Subcutaneous adipose tissue (tissue), 4 donors: ENCODE measurements around the gene PCF11. TPM values are rescaled to one million over a fixed set of nuclear protein-coding genes. Genes with fewer than 3 reads are reported as not detected.

Source experiments
- total RNA-seq, 4 donors: library from RNA; depleted of rRNA; stranded (reverse); fragments of >200 nt; gene quantifications; one replicate each; pipeline ENCODE4 v1.1.0, GENCODE V29; 2016
- TF ChIP-seq, protein P1 (sequence below): fragments of 450-650 bp; IDR thresholded peaks from one replicate; pipeline ENCODE4 v1.5.1; 2016; ENCODE audit warnings: low read depth, mild to moderate bottlenecking, control low read depth, antibody characterized with exemption, moderate library complexity

Gene PCF11, protein sequence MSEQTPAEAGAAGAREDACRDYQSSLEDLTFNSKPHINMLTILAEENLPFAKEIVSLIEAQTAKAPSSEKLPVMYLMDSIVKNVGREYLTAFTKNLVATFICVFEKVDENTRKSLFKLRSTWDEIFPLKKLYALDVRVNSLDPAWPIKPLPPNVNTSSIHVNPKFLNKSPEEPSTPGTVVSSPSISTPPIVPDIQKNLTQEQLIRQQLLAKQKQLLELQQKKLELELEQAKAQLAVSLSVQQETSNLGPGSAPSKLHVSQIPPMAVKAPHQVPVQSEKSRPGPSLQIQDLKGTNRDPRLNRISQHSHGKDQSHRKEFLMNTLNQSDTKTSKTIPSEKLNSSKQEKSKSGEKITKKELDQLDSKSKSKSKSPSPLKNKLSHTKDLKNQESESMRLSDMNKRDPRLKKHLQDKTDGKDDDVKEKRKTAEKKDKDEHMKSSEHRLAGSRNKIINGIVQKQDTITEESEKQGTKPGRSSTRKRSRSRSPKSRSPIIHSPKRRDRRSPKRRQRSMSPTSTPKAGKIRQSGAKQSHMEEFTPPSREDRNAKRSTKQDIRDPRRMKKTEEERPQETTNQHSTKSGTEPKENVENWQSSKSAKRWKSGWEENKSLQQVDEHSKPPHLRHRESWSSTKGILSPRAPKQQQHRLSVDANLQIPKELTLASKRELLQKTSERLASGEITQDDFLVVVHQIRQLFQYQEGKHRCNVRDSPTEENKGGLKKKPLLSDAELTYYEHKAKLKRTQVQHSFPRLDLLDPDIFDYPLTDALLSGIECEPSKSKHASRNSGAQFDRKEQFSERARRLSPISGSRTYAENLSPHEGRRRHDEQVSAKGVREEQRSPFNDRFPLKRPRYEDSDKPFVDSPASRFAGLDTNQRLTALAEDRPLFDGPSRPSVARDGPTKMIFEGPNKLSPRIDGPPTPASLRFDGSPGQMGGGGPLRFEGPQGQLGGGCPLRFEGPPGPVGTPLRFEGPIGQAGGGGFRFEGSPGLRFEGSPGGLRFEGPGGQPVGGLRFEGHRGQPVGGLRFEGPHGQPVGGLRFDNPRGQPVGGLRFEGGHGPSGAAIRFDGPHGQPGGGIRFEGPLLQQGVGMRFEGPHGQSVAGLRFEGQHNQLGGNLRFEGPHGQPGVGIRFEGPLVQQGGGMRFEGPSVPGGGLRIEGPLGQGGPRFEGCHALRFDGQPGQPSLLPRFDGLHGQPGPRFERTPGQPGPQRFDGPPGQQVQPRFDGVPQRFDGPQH (N-terminal part only)
- 100 to 1,000 TPM in 1 of 4 donors, 10 to 100 TPM in 3; 93.5 to 109 (median 97.0) TPM for total RNA-seq

DNA sequence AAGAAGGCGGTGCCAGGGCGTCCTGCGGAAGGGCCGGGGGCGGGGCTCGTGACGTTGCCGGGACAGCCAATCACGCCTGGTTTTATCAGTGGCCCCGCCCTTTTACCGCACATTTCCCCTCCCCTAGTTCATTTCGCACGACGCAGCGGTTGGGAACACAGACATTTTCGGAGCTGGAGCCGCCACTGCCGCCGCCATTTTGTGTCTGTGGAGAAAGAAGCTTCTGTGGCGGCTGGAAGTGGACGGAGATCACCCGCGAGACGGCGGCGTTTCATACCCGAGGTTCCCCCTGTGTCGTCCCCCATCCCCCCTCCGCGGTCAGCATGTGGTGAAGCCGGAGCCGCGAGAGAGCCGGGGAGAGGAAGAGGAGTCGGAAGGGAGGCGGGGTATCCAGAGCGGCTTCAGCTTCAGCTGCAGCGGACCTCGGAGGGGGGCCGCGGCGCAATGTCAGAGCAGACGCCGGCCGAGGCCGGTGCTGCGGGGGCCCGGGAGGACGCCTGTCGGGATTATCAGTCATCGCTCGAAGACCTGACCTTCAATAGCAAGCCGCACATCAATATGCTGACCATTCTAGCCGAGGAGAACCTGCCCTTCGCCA, at the start of gene PCF11:
Gene PCF11 (plus strand): TSS at position 136 of the 598 bp plus-strand sequence. CDS start 309 bp downstream, at position 445.
- TF ChIP-seq, protein P1, sequence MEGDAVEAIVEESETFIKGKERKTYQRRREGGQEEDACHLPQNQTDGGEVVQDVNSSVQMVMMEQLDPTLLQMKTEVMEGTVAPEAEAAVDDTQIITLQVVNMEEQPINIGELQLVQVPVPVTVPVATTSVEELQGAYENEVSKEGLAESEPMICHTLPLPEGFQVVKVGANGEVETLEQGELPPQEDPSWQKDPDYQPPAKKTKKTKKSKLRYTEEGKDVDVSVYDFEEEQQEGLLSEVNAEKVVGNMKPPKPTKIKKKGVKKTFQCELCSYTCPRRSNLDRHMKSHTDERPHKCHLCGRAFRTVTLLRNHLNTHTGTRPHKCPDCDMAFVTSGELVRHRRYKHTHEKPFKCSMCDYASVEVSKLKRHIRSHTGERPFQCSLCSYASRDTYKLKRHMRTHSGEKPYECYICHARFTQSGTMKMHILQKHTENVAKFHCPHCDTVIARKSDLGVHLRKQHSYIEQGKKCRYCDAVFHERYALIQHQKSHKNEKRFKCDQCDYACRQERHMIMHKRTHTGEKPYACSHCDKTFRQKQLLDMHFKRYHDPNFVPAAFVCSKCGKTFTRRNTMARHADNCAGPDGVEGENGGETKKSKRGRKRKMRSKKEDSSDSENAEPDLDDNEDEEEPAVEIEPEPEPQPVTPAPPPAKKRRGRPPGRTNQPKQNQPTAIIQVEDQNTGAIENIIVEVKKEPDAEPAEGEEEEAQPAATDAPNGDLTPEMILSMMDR: no peak

DNA sequence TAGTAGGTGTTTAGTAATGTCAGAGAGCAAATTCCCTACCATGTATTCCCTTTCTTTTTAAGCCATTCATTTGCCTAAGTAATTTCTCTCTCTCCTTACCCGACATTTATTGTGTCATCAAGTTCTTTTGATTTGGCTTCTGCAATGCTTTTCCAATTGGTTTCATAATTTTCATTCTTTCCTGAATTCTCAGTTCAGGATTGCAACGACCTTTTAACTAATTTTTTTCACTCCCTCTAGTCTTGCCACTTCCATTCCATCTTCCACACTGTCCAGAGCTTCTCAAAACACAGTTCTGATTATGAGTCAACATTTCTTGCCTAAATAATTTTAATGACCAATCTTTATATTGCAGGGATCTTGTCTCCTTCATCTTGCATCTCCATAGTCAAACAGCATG, 44.0 kb upstream of the PCF11 start:
- TF ChIP-seq, protein P1: no peak

DNA sequence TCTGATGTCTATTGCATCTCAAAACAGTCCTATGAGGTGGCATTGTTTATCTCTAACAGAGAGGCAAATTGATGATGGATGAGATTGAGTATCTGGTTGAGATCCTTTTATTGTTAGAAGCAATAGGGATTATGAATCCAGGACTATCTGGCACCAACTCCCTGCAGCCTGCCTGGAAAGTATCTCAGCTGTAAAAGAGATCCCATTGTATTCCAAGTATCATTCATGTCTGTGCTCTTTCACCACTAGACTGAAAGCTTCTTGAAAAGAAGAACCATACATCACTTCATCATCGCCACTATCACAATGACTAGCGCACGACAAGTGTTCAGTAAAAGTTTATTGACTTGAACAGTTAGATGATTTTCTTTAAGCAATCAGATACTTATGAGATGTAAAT, 41.9 kb upstream of the PCF11 start:
- TF ChIP-seq, protein P1: no peak

DNA sequence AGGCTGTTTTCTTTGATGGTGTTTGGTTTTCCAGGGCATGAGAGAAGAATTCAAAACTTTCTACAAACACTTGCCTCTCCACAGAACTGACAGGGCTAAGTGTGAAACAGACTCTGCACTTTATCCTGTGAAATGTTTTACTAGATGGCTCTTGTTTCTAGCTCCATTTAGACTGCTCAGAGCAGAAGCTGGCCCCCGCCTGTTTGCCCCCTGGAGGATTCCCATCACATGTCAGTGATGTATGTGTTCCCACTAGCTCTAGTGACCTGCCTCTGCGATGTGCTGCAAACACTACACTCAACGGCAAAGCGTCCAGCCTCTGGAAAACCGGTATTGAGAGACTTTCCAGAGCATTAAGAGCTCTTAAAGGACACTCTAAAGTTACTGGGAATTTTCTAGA, 41.4 kb upstream of the PCF11 start:
- TF ChIP-seq, protein P1: no peak

DNA sequence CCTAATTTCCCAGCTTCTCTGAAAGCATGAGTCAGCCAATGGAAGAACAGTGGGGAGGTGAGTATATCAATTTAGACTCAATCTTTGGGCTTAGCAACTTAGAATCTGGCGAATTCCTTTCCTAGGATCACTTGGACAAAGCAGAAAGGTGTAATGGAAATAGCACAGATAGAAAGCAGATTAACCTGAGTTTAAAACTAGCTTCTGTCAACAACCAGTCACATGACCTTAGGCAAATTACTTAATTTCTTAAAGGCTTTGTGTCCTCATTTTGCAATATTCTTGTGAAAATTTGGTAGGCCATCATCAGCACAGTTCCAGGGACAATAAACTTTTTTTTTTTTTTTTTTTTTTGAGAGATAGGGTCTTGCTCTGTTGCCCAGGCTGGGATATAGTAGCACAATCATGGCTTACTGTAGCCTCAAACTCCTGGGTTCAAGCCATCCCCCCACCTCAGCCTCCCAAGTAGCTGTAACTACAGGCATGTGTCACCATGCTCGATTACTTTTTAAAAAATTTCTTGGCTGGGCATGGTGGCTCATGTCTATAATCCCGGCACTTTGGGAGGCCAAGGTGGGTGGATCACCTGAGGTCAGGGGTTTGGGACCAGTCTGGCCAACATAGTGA, 40.8 kb upstream of the PCF11 start:
- TF ChIP-seq, protein P1: no peak

DNA sequence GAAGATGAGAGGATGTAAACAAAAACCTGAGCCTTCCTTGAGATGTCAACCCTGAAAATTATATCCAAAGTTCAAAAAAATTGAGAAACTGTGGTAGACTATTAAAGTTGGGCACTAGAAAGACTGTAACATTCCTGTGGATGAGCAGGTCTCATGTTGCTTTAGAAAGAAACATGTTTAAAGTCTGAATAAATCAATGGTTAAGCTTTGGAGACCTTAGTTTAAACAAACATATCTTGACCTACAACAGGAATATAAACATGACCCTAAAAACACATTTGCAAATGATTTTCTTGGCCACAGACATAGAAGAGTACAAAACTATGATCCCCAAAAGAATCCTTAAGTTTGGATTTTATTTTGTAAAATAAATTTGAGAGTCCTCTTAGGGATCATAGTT, 38.1 kb upstream of the PCF11 start:
- TF ChIP-seq, protein P1: no peak
